H1 (cell line): ENCODE results near the gene LCN15. TPM values are rescaled to one million over a fixed set of nuclear protein-coding genes. Genes with fewer than 3 reads are reported as not detected.
A peak's percentile ranks its signal among the peaks of the same experiment; 100 is the strongest.

Experiments used
- ATF3 ChIP-seq: IDR thresholded peaks from 2 replicates; pipeline ENCODE4 v1.6.1; 2011; ENCODE audit warnings: low read depth, mild to moderate bottlenecking, low read length; ENCODE audit not compliant: insufficient read depth
- CHD2 ChIP-seq: IDR thresholded peaks from 2 replicates; pipeline ENCODE4 v1.6.1; 2012; ENCODE audit warnings: low read length, improper control_type of control experiment
- CHD7 ChIP-seq: fragments of 300-600 bp; sonication (generic); IDR thresholded peaks from 2 replicates; pipeline ENCODE4 v1.7.1; 2012; ENCODE audit warnings: low read length, moderate library complexity, mild to moderate bottlenecking, inconsistent platforms; ENCODE audit not compliant: insufficient replicate concordance
- GABPA ChIP-seq: IDR thresholded peaks from 2 replicates; pipeline ENCODE4 v1.6.1; 2011; ENCODE audit warnings: mild to moderate bottlenecking, low read length, moderate library complexity, borderline replicate concordance; ENCODE audit not compliant: insufficient read depth
- MAX ChIP-seq: IDR thresholded peaks from 2 replicates; pipeline ENCODE4 v1.6.1; 2012; ENCODE audit warnings: inconsistent platforms
- PHF8 ChIP-seq: fragments of 200-600 bp; sonication (generic); conservative IDR thresholded peaks from 2 replicates; pipeline ENCODE4 v1.7.1; 2012; ENCODE audit warnings: low read depth, mild to moderate bottlenecking, inconsistent platforms, low read length, moderate library complexity
- RXRA ChIP-seq: IDR thresholded peaks from 2 replicates; pipeline ENCODE4 v1.6.1; 2011; ENCODE audit warnings: low read depth, mild to moderate bottlenecking, low read length, moderate library complexity; ENCODE audit not compliant: insufficient read depth
- SP4 ChIP-seq: IDR thresholded peaks from 2 replicates; pipeline ENCODE4 v1.6.1; 2012; ENCODE audit warnings: low read length, inconsistent platforms
- TEAD4 ChIP-seq: IDR thresholded peaks from 2 replicates; pipeline ENCODE4 v1.6.1; 2012; ENCODE audit warnings: low read depth, low read length, inconsistent platforms, mixed read lengths
- YY1 ChIP-seq: IDR thresholded peaks from 2 replicates; pipeline ENCODE4 v1.6.1; 2011; ENCODE audit warnings: low read depth, mild to moderate bottlenecking, low read length
- polyA plus RNA-seq, 7 experiments: library from polyadenylated mRNA; depleted of rRNA in 3 of 7; stranded (reverse) in 5 of 7; unstranded in 2 of 7; fragments of >200 nt in 5 of 7; fragments of 200-250 nt in 2 of 7; gene quantifications; 1 replicate in 5 of 7; 2 replicates in 1 of 7; 4 replicates in 1 of 7; pipeline versions ENCODE4 v1.2.1 to v1.2.3, GENCODE V29; 2011 to 2013; ENCODE audit warnings: missing spikeins in 2 of 7, mixed read lengths in 2 of 7
- total RNA-seq: library from RNA; stranded (reverse); fragmentation: NEBNext Ultra II Directional; extraction: Animal tissue kit (Norgen Biotek cat#: 25700); gene quantifications from 2 replicates; pipeline ENCODE4 v1.2.1, GENCODE V29; 2021

LCN15 gene
- total and polyA plus RNA-seq, 2 of the 8 experiments (the other 6 are each of a cell fraction or from before 2014, with no cell fraction given): 0.08 to 0.47 TPM

- TF ChIP-seq ATF3: peak; percentile 89
- TF ChIP-seq PHF8: no peak
- no peak for TF ChIP-seq RXRA
- TF ChIP-seq TEAD4: no peak
- no peak for TF ChIP-seq GABPA
- no peak for TF ChIP-seq SP4
- peak; percentile 64 for TF ChIP-seq CHD2
- no peak for TF ChIP-seq CHD7
- TF ChIP-seq MAX: peak; percentile 65
- TF ChIP-seq YY1: peak; percentile 80; the same call in 1 of the 2 replicates
Observed at GRCh38 chr9:136773386-136774044, 9.2 kb upstream of the LCN15 start (continued).
